ENCODE data around the gene NKAIN1.

Gene NKAIN1

GRCh38 chr1:31243501-31244286 is 4.0 kb upstream of the NKAIN1 start:
- Histone ChIP-seq H4K20me1 (ENCODE audit: control insufficient read depth, insufficient read depth, low read depth, low read length) (no peaks in the 10 kb centered on the region), H3K27ac (ENCODE audit: low read depth, low read length) (no peak overlapping the region), H3F3A (ENCODE audit: control insufficient read depth, insufficient read depth) (no peaks in the 10 kb centered on the region), H3K4me2 (ENCODE audit: low read length) (peak overlapping the region; percentile 6; the same call in 1 of the 2 replicates), H3K9me3 (ENCODE audit: control insufficient read depth, insufficient read depth, low read length) (no peaks in the 10 kb centered on the region), H3K4me1 (ENCODE audit: control insufficient read depth, low read length) (peaks cover 29% of the 10 kb centered on the region), H3K27me3 (ENCODE audit: control insufficient read depth, low read length) (peaks cover 16% of the 10 kb centered on the region), H3K9me2 (replicated peaks; ENCODE audit: control insufficient read depth, low read length) (no peaks in the 10 kb centered on the region), H3K4me3 (ENCODE audit: low read length) (no peak overlapping the region), H3K36me3 (ENCODE audit: control insufficient read depth, low read length) (no peaks in the 10 kb centered on the region), H3K79me2 (ENCODE audit: control insufficient read depth, low read length) (no peaks in the 10 kb centered on the region)
- TF ChIP-seq, protein P1, sequence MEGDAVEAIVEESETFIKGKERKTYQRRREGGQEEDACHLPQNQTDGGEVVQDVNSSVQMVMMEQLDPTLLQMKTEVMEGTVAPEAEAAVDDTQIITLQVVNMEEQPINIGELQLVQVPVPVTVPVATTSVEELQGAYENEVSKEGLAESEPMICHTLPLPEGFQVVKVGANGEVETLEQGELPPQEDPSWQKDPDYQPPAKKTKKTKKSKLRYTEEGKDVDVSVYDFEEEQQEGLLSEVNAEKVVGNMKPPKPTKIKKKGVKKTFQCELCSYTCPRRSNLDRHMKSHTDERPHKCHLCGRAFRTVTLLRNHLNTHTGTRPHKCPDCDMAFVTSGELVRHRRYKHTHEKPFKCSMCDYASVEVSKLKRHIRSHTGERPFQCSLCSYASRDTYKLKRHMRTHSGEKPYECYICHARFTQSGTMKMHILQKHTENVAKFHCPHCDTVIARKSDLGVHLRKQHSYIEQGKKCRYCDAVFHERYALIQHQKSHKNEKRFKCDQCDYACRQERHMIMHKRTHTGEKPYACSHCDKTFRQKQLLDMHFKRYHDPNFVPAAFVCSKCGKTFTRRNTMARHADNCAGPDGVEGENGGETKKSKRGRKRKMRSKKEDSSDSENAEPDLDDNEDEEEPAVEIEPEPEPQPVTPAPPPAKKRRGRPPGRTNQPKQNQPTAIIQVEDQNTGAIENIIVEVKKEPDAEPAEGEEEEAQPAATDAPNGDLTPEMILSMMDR (IDR thresholded peaks at IDR 0.05; ENCODE audit: low read depth, low read length, poor library complexity, severe bottlenecking): no peak

GRCh38 chr1:31241321-31241720 is 1.6 kb upstream of the NKAIN1 start:
- H3K9me2 ChIP-seq (replicated peaks; ENCODE audit: control insufficient read depth, low read length): no peaks in the 10 kb centered on the region
- no peaks in the 10 kb centered on the region for H3K36me3 ChIP-seq (ENCODE audit: control insufficient read depth, low read length)
- H3K4me2 ChIP-seq (ENCODE audit: low read length): peak overlapping the region; percentile 75
- peak overlapping the region; percentile 44 for H3K4me3 ChIP-seq (ENCODE audit: low read length)
- H3K9me3 ChIP-seq (ENCODE audit: control insufficient read depth, insufficient read depth, low read length): no peaks in the 10 kb centered on the region
- H3K4me1 ChIP-seq (ENCODE audit: control insufficient read depth, low read length): peaks cover 29% of the 10 kb centered on the region
- no peaks in the 10 kb centered on the region for H4K20me1 ChIP-seq (ENCODE audit: control insufficient read depth, insufficient read depth, low read depth, low read length)
- no peak overlapping the region for H3K27ac ChIP-seq (ENCODE audit: low read depth, low read length)
- H3K79me2 ChIP-seq (ENCODE audit: control insufficient read depth, low read length): no peaks in the 10 kb centered on the region
- no peaks in the 10 kb centered on the region for H3F3A ChIP-seq (ENCODE audit: control insufficient read depth, insufficient read depth)
- peaks cover 34% of the 10 kb centered on the region for H3K27me3 ChIP-seq (ENCODE audit: control insufficient read depth, low read length)
- TF ChIP-seq EZH2phosphoT487 (IDR thresholded peaks at IDR 0.05; ENCODE audit: borderline replicate concordance, low read length): no peak
- TF ChIP-seq, protein P1 (IDR thresholded peaks at IDR 0.05; ENCODE audit: low read depth, low read length, poor library complexity, severe bottlenecking): no peak

- no peaks in the 10 kb centered on the region for H3K79me2 ChIP-seq (ENCODE audit: control insufficient read depth, low read length)
- H3K4me1 ChIP-seq (ENCODE audit: control insufficient read depth, low read length): peaks cover 27% of the 10 kb centered on the region
- H3K4me2 ChIP-seq (ENCODE audit: low read length): no peak overlapping the region
- no peaks in the 10 kb centered on the region for H3K36me3 ChIP-seq (ENCODE audit: control insufficient read depth, low read length)
- H3K27me3 ChIP-seq (ENCODE audit: control insufficient read depth, low read length): peaks cover 39% of the 10 kb centered on the region
- H3K4me3 ChIP-seq (ENCODE audit: low read length): no peak overlapping the region
- TF ChIP-seq, protein P1 (IDR thresholded peaks at IDR 0.05; ENCODE audit: low read depth, low read length, poor library complexity, severe bottlenecking): no peak
- TF ChIP-seq EZH2phosphoT487 (IDR thresholded peaks at IDR 0.05; ENCODE audit: borderline replicate concordance, low read length): no peak
- H3K9me3 ChIP-seq (ENCODE audit: control insufficient read depth, insufficient read depth, low read length): no peaks in the 10 kb centered on the region
- H3K27ac ChIP-seq (ENCODE audit: low read depth, low read length): no peak overlapping the region
- no peaks in the 10 kb centered on the region for H3K9me2 ChIP-seq (replicated peaks; ENCODE audit: control insufficient read depth, low read length)
- no peaks in the 10 kb centered on the region for H4K20me1 ChIP-seq (ENCODE audit: control insufficient read depth, insufficient read depth, low read depth, low read length)
- no peaks in the 10 kb centered on the region for H3F3A ChIP-seq (ENCODE audit: control insufficient read depth, insufficient read depth)
These were observed 587 bp downstream of the NKAIN1 start for GRCh38 chr1:31238986-31239613.

All from DOHH2 (cell line).